ENCODE measurements around the gene CCDC183.

GRCh38 chr9:136844761-136845464, 48.8 kb downstream of the CCDC183 start:
- TF ChIP-seq POLR2AphosphoS5 (IDR thresholded peaks at IDR 0.05; ENCODE audit: low read depth, low read length): no peak
- TF ChIP-seq POLR2A (IDR thresholded peaks at IDR 0.05; ENCODE audit: low read depth, low read length): no peak

Data from GM12892 (cell line).